Liver (tissue), 3 donors: ENCODE results near the gene ACKR2.

Experiments
- ATF3 ChIP-seq: IDR thresholded peaks from 2 replicates; pipeline ENCODE4 v1.6.1; 2016; ENCODE audit warnings: antibody characterized with exemption
- CTCF ChIP-seq: fragments of 150-350 bp; IDR thresholded peaks from 2 replicates; pipeline ENCODE4 v1.5.1; 2017; ENCODE audit warnings: improper control_type of control experiment, low read depth, low read length; ENCODE audit not compliant: missing input control
- FOXA1 ChIP-seq: IDR thresholded peaks from 2 replicates; pipeline ENCODE4 v1.6.1; 2016; ENCODE audit warnings: antibody characterized with exemption
- MAX ChIP-seq: IDR thresholded peaks from 2 replicates; pipeline ENCODE4 v1.6.1; 2016; ENCODE audit warnings: antibody characterized with exemption
- RAD21 ChIP-seq, 2 donors: IDR thresholded peaks; 2 replicates each; pipeline ENCODE4 v1.6.1; 2016; ENCODE audit warnings: antibody characterized with exemption in 2 of 2, mild to moderate bottlenecking in 2 of 2
- REST ChIP-seq: IDR thresholded peaks from 2 replicates; pipeline ENCODE4 v1.6.1; 2016; ENCODE audit warnings: antibody characterized with exemption, mild to moderate bottlenecking
- SP1 ChIP-seq: IDR thresholded peaks from 2 replicates; pipeline ENCODE4 v1.6.1; 2018; ENCODE audit warnings: antibody characterized with exemption, mild to moderate bottlenecking
- TAF1 ChIP-seq: conservative IDR thresholded peaks from 2 replicates; pipeline ENCODE4 v1.6.1; 2016; ENCODE audit warnings: antibody characterized with exemption, mild to moderate bottlenecking
- YY1 ChIP-seq: IDR thresholded peaks from 2 replicates; pipeline ENCODE4 v1.6.1; 2016; ENCODE audit warnings: antibody characterized with exemption, mild to moderate bottlenecking
- ZBTB33 ChIP-seq: IDR thresholded peaks from 2 replicates; pipeline ENCODE4 v1.6.1; 2016; ENCODE audit warnings: antibody characterized with exemption
- donor health status: healthy.
- donor health status: healthy.

GRCh38 chr3:42880601-42881451 is 71.6 kb downstream of the ACKR2 start:
- TF ChIP-seq CTCF (peak; percentile 94), ATF3 (no peak), RAD21 (IDR thresholded peaks at IDR 0.05) (peak; percentile 97 to 98), TAF1 (no peak), REST (no peak), MAX (no peak), YY1 (peak; percentile 34), ZBTB33 (no peak), FOXA1 (no peak), SP1 (peak; percentile 26)
